ENCODE data around the gene GCSAM. TPM values are rescaled to one million over a fixed set of nuclear protein-coding genes. Genes with fewer than 3 reads are reported as not detected.

Gene GCSAM
- total and polyA plus RNA-seq, 7 donors = 0.01 to 0.25 (median 0.04) TPM; not detected in 4

DNA sequence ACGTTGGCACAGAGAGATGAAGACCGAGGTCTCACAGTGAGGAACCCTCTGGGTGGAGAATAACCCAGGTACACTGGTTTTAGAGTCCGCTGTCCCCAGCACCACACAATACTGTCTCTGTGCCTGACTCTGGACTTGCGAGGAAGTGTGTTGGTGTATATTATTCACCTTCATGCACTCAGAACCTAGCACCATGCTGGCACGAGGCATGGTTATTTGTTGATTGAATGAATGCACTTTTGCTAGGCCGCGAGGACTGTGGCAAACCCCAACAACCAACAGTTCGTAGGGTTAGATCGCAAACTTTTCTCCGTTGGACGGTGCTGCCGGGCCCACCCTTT lies 47.3 kb downstream of the GCSAM start:
- no peak overlapping the region for H3K27ac ChIP-seq
- no peak for ATAC-seq

DNA sequence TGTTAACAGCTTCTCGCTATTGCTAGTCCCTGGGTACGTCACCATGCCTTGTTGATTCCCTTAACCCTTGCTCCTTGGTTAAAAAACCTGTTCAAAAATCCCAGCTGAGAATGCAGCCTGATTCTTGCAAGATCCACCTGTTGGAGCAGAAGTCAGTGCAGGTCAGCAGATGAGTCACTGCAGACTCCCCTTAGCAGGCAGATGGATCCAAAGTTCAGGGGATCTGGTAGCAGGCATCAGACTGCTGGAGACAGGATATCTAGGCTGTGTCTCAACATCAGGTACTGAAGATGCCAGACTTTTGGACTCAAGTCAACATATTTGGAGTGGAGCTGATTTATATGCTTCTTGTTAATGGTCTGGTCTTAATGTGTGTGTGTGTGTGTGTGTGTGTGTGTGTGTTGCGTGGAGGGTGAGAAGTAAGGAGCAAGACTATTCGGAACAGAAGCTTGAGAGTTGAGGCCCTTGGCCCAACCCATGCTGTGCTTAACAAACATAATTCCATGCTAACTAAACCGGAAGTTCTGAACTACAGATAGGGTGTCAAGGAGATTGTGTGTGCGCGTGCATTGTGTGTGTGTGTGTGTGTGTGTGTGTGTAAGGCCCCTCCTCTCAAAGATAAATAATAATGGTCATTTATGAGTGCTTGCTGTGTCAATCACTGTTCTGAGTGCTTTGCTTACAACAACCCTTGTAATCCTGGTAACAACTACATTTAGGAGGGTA lies 47.9 kb downstream of the GCSAM start:
- Histone ChIP-seq H3K36me3 (ENCODE audit: insufficient read depth in 1 of 2, low read depth in 1 of 2) (no peaks in the 10 kb centered on the region), H3K4me3 (no peak overlapping the region), H3K4me1 (no peaks in the 10 kb centered on the region), H3K9me3 (no peaks in the 10 kb centered on the region), H3K27me3 (ENCODE audit: insufficient read depth in 3 of 3, low read length in 2 of 3) (no peaks in the 10 kb centered on the region), H3K27ac (no peak overlapping the region)
- 92 to 95% (median 93%) methylated on average over 7 of the region's 7 CpGs for WGBS, 3 donors
- ATAC-seq (no peak), DNase-seq (no peak)
- TF ChIP-seq, protein P1, sequence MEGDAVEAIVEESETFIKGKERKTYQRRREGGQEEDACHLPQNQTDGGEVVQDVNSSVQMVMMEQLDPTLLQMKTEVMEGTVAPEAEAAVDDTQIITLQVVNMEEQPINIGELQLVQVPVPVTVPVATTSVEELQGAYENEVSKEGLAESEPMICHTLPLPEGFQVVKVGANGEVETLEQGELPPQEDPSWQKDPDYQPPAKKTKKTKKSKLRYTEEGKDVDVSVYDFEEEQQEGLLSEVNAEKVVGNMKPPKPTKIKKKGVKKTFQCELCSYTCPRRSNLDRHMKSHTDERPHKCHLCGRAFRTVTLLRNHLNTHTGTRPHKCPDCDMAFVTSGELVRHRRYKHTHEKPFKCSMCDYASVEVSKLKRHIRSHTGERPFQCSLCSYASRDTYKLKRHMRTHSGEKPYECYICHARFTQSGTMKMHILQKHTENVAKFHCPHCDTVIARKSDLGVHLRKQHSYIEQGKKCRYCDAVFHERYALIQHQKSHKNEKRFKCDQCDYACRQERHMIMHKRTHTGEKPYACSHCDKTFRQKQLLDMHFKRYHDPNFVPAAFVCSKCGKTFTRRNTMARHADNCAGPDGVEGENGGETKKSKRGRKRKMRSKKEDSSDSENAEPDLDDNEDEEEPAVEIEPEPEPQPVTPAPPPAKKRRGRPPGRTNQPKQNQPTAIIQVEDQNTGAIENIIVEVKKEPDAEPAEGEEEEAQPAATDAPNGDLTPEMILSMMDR (IDR thresholded peaks at IDR 0.05) = no peak
- intact Hi-C loops (cut with DNase I) = no loop called here

More for the DNA sequence above, 47.3 kb downstream of the GCSAM start:
- TF ChIP-seq, protein P1 (IDR thresholded peaks at IDR 0.05) = no peak
- Histone ChIP-seq H3K4me3 (peak overlapping the region; percentile 65), H3K36me3 (ENCODE audit: insufficient read depth in 1 of 2, low read depth in 1 of 2) (no peaks in the 10 kb centered on the region), H3K4me1 (no peaks in the 10 kb centered on the region), H3K9me3 (no peaks in the 10 kb centered on the region), H3K27me3 (ENCODE audit: insufficient read depth in 3 of 3, low read length in 2 of 3) (no peaks in the 10 kb centered on the region)
- intact Hi-C loops (cut with DNase I) = no loop called here
- 29 to 34% (median 30%) methylated on average over 12 of the region's 12 CpGs for WGBS, 3 donors
- no peak for DNase-seq

DNA sequence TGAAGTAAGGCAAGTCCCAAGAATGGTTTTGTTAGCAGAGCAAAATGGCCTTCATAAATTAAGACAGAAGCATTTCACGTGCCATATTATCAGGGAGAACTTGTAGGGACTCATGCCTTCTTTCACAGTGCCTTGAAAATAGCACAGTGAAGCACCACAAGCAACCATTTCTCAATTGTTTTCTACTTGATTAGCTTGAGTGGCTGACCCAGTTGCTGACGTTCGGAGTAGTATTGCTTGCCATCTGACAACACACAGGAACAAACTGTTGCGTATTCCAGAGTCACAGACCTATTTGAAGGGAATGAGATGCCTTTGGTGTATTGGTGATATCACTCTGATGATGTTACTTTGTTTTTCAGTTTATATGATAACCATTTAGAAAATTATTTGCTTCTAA lies 49.8 kb downstream of the GCSAM start:
- intact Hi-C loops (cut with DNase I) = no loop called here
- no peaks in the 10 kb centered on the region for H3K27me3 ChIP-seq (ENCODE audit: insufficient read depth in 3 of 3, low read length in 2 of 3)
- DNase-seq (no peak), ATAC-seq (no peak)
- 78 to 88% (median 83%) methylated on average over 4 of the region's 4 CpGs for WGBS, 3 donors
- no peak overlapping the region for H3K4me3 ChIP-seq
- no peaks in the 10 kb centered on the region for H3K4me1 ChIP-seq
- no peak overlapping the region for H3K27ac ChIP-seq
- H3K36me3 ChIP-seq (ENCODE audit: insufficient read depth in 1 of 2, low read depth in 1 of 2) = no peaks in the 10 kb centered on the region
- no peaks in the 10 kb centered on the region for H3K9me3 ChIP-seq
- TF ChIP-seq, protein P1 (IDR thresholded peaks at IDR 0.05) = no peak

DNA sequence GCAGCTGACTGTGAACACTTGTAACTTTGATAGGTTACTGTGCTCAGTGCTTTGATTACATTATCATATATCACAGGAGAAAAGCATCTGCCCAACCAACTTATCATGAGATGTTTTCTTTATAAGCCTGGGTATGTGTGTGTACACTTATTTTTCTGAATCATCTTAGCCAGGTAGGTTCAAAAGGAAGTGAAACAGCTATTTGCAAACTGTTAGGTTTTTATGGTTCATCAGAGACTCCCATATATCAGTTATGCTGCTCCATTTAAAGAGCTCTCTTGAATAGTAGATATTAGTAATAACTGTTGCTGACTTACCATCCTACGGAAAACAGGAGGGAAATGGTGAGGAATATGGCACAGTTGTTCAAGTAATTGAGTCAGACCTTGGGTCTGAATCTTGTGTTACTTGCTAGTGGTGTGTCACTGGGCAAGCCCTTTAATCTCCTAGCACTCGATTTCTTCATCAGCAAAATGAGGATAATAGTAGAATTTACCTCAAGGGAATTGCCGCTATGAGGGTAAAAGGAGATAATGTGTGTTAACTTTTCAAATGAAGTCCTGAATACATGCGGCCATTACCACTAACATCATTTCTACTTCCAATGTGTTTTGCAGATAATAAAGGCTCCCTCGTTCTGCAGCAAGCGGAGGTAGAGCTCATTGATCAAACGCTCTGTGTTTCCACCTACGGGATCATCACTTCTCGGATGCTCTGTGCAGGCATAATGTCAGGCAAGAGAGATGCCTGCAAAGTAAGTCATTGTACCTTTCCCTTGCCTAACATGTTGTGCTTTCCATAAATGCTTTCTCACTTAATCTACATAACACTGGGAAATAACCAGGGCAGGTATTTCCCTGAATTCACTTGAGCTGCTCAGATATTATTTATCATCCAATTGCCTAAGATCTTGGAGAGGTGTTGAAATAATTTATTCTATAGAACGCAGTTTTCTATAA lies 54.6 kb downstream of the GCSAM start:
- Histone ChIP-seq H3K36me3 (ENCODE audit: insufficient read depth in 1 of 2, low read depth in 1 of 2) (no peaks in the 10 kb centered on the region), H3K27ac (no peak overlapping the region), H3K4me3 (no peak overlapping the region), H3K27me3 (ENCODE audit: insufficient read depth in 3 of 3, low read length in 2 of 3) (peaks cover 0 to 4% (median 0%) of the 10 kb centered on the region in 3 donors), H3K9me3 (no peaks in the 10 kb centered on the region), H3K4me1 (no peaks in the 10 kb centered on the region)
- ATAC-seq (no peak), DNase-seq (no peak)
- WGBS, 3 donors = 78 to 85% (median 82%) methylated on average over 10 of the region's 10 CpGs
- TF ChIP-seq, protein P1 (IDR thresholded peaks at IDR 0.05) = no peak
- intact Hi-C loops (cut with DNase I) = no loop called here
